GM21447 (cell line): ENCODE results near the gene SARS1.
"Not testable (repeated sequence)": the region's sequence is repeated elsewhere in the genome, so short reads cannot be mapped to it uniquely, and the experiment has no call there.

ENCODE experiments used
- ATAC-seq: cut with Tn5 transposase; IDR thresholded peaks from one replicate; pipeline ENCODE4 v1.9.1; 2021; ENCODE audit not compliant: unreplicated experiment

SARS1 gene

GRCh38 chr1:109213824-109214693, at the start of gene SARS1:
Gene SARS1 (plus strand): TSS chr1:109213918. CDS start chr1:109213993, 75 bp downstream.
- ATAC-seq, result peak; percentile 78

GRCh38 chr1:109164538-109164937, 49.2 kb upstream of the SARS1 start:
- ATAC-seq, result no peak

- peak; percentile 66 for ATAC-seq
These were observed 46.7 kb upstream of the SARS1 start for GRCh38 chr1:109167001-109167506.

GRCh38 chr1:109170035-109170764, 43.5 kb upstream of the SARS1 start:
- no peak for ATAC-seq

- ATAC-seq, result no peak
These were observed 42.1 kb upstream of the SARS1 start for GRCh38 chr1:109171646-109172045.

- not testable (repeated sequence) for ATAC-seq
These were observed 37.4 kb upstream of the SARS1 start for GRCh38 chr1:109176349-109176748.

- ATAC-seq, result not testable (repeated sequence)
These were observed 33.0 kb upstream of the SARS1 start for GRCh38 chr1:109180715-109181084.

- ATAC-seq, result no peak
These were observed 32.5 kb upstream of the SARS1 start for GRCh38 chr1:109181085-109181806.

- ATAC-seq, result no peak
These were observed 31.9 kb upstream of the SARS1 start for GRCh38 chr1:109181807-109182163.

- ATAC-seq, result no peak
These were observed 30.5 kb upstream of the SARS1 start for GRCh38 chr1:109183058-109183738.

GRCh38 chr1:109184687-109185086, 29.0 kb upstream of the SARS1 start:
- ATAC-seq, result no peak

- no peak for ATAC-seq
These were observed 28.4 kb upstream of the SARS1 start for GRCh38 chr1:109185357-109185756.

GRCh38 chr1:109185990-109186732, 27.6 kb upstream of the SARS1 start:
- ATAC-seq, result no peak

- no peak for ATAC-seq
These were observed 27.0 kb upstream of the SARS1 start for GRCh38 chr1:109186733-109187086.

GRCh38 chr1:109187127-109187526, 26.6 kb upstream of the SARS1 start:
- no peak for ATAC-seq

GRCh38 chr1:109188200-109188599, 25.5 kb upstream of the SARS1 start:
- ATAC-seq, result no peak

GRCh38 chr1:109188781-109189180, 24.9 kb upstream of the SARS1 start:
- no peak for ATAC-seq

- ATAC-seq, result no peak
These were observed 23.5 kb upstream of the SARS1 start for GRCh38 chr1:109190189-109190588.

- ATAC-seq, result no peak
These were observed 22.3 kb upstream of the SARS1 start for GRCh38 chr1:109191377-109191776.

GRCh38 chr1:109191891-109192290, 21.8 kb upstream of the SARS1 start:
- no peak for ATAC-seq
